ENCODE measurements around the gene C8B. TPM values are rescaled to one million over a fixed set of nuclear protein-coding genes. Genes with fewer than 3 reads are reported as not detected.

The C8B gene
- polyA plus RNA-seq (ENCODE audit: insufficient read length in 4 of 4) = 1 to 10 TPM in 1 of 4 donors, under 1 TPM in 1, not detected in 2; 0.22 to 1.4 TPM

GRCh38 chr1:56965916-56966697, at the start of gene C8B:
Gene C8B, minus strand, starts transcription at chr1:56966015. Its CDS starts 67 bp downstream, at chr1:56965948.
- no peak for DNase-seq (ENCODE audit: low read depth in 4 of 4, low spot score in 2 of 4)

- DNase-seq (ENCODE audit: low read depth in 4 of 4, low spot score in 2 of 4) = no peak
These were observed 49.3 kb upstream of the C8B start for GRCh38 chr1:57015071-57015470.

GRCh38 chr1:57013522-57013921, 47.7 kb upstream of the C8B start:
- DNase-seq (ENCODE audit: low read depth in 4 of 4, low spot score in 2 of 4) = no peak

- DNase-seq (ENCODE audit: low read depth in 4 of 4, low spot score in 2 of 4) = no peak
These were observed 46.5 kb upstream of the C8B start for GRCh38 chr1:57012315-57012714.

GRCh38 chr1:57010511-57010910, 44.7 kb upstream of the C8B start:
- DNase-seq (ENCODE audit: low read depth in 4 of 4, low spot score in 2 of 4) = no peak

GRCh38 chr1:57007948-57008347, 42.1 kb upstream of the C8B start:
- no peak for DNase-seq (ENCODE audit: low read depth in 4 of 4, low spot score in 2 of 4)

GRCh38 chr1:57007472-57007871, 41.7 kb upstream of the C8B start:
- no peak for DNase-seq (ENCODE audit: low read depth in 4 of 4, low spot score in 2 of 4)

GRCh38 chr1:57003398-57004139, 37.8 kb upstream of the C8B start:
- no peak for DNase-seq (ENCODE audit: low read depth in 4 of 4, low spot score in 2 of 4)

- DNase-seq (ENCODE audit: low read depth in 4 of 4, low spot score in 2 of 4) = no peak
These were observed 29.7 kb upstream of the C8B start for GRCh38 chr1:56995414-56996100.

- peak in 1 of 4 donors; percentile 41 for DNase-seq (ENCODE audit: low read depth in 4 of 4, low spot score in 2 of 4)
These were observed 27.7 kb upstream of the C8B start for GRCh38 chr1:56993475-56993874.

- peak in 1 of 4 donors; percentile 16 for DNase-seq (ENCODE audit: low read depth in 4 of 4, low spot score in 2 of 4)
These were observed 26.7 kb upstream of the C8B start for GRCh38 chr1:56992318-56993125.

- DNase-seq (ENCODE audit: low read depth in 4 of 4, low spot score in 2 of 4) = no peak
These were observed 25.8 kb upstream of the C8B start for GRCh38 chr1:56991576-56991975.

- no peak for DNase-seq (ENCODE audit: low read depth in 4 of 4, low spot score in 2 of 4)
These were observed 20.6 kb upstream of the C8B start for GRCh38 chr1:56986397-56986796.

GRCh38 chr1:56985857-56986256, 20.0 kb upstream of the C8B start:
- no peak for DNase-seq (ENCODE audit: low read depth in 4 of 4, low spot score in 2 of 4)

GRCh38 chr1:56983484-56983883, 17.7 kb upstream of the C8B start:
- DNase-seq (ENCODE audit: low read depth in 4 of 4, low spot score in 2 of 4) = no peak

- DNase-seq (ENCODE audit: low read depth in 4 of 4, low spot score in 2 of 4) = no peak
These were observed 14.4 kb upstream of the C8B start for GRCh38 chr1:56979986-56980755.

- no peak for DNase-seq (ENCODE audit: low read depth in 4 of 4, low spot score in 2 of 4)
These were observed 13.0 kb upstream of the C8B start for GRCh38 chr1:56978819-56979218.

- DNase-seq (ENCODE audit: low read depth in 4 of 4, low spot score in 2 of 4) = no peak
These were observed 12.1 kb upstream of the C8B start for GRCh38 chr1:56977910-56978309.

- DNase-seq (ENCODE audit: low read depth in 4 of 4, low spot score in 2 of 4) = no peak
These were observed 9.6 kb upstream of the C8B start for GRCh38 chr1:56975446-56975845.
